B cell (primary cell): ENCODE measurements around the gene APLP2. TPM values are rescaled to one million over a fixed set of nuclear protein-coding genes. Genes with fewer than 3 reads are reported as not detected.

Source experiments
- ATAC-seq: fragments of 200-7000 bp; cut with Tn5 transposase; one replicate; pipeline ENCODE4 v1.10.0; 2021; ENCODE audit warnings: low read depth, mild to moderate bottlenecking, moderate number of reproducible peaks, moderate library complexity
- CTCF ChIA-PET: fragments of 350-600 bp; sonication (Branson Sonifier 250); formaldehyde crosslinking; loops from one replicate; lab custom pipeline; 2021; ENCODE audit warnings: antibody characterized with exemption, inconsistent platforms; lab: Charles Lee
- POLR2A ChIA-PET: fragments of 350-600 bp; sonication (Branson Sonifier 250); formaldehyde crosslinking; loops from one replicate; lab custom pipeline; 2021; ENCODE audit warnings: antibody characterized with exemption; lab: Charles Lee
- DNase-seq: peaks from one replicate; pipeline ENCODE4 v3.0.0; 2013
- H2AFZ ChIP-seq: 2 replicates; pipeline ENCODE4 v1.6.1; 2012; ENCODE audit warnings: mild to moderate bottlenecking, low read depth, low read length; ENCODE audit not compliant: insufficient read depth, poor library complexity, severe bottlenecking
- H3K27ac ChIP-seq, 2 donors: 1 replicate in 1 of 2; 2 replicates in 1 of 2; pipeline ENCODE4 v1.5.1; 2012 to 2013; ENCODE audit warnings: low read length in 2 of 2, mild to moderate bottlenecking in 2 of 2, moderate library complexity in 1 of 2
- H3K27me3 ChIP-seq, 4 experiments: fragments of 200-600 bp in 1 of 4; sonication (generic) in 1 of 4; replicated peaks in 1 of 4; 1 replicate in 2 of 4; 2 replicates in 2 of 4; pipeline versions ENCODE4 v1.6.1 to v1.7.0; 2013 to 2016; ENCODE audit warnings: low read length in 3 of 4, mild to moderate bottlenecking in 2 of 4, mixed read lengths in 1 of 4, moderate library complexity in 1 of 4; ENCODE audit not compliant: insufficient read depth in 4 of 4, control insufficient read depth in 3 of 4; ENCODE audit errors: control extremely low read depth in 1 of 4
- H3K36me3 ChIP-seq, 2 experiments: replicated peaks in 1 of 2; 1 replicate in 1 of 2; 2 replicates in 1 of 2; pipeline versions ENCODE4 v1.6.1 to v1.7.1; 2013; ENCODE audit warnings: low read length in 1 of 2; ENCODE audit not compliant: insufficient read depth in 2 of 2, control insufficient read depth in 1 of 2; ENCODE audit errors: control extremely low read depth in 1 of 2, extremely low read depth in 1 of 2
- H3K4me1 ChIP-seq, 2 donors: fragments of 200-600 bp in 1 of 2; sonication (generic) in 1 of 2; 1 replicate in 1 of 2; 2 replicates in 1 of 2; pipeline versions ENCODE4 v1.5.1 to v1.6.1; 2013 to 2017; ENCODE audit warnings: low read length in 2 of 2; ENCODE audit not compliant: control insufficient read depth in 2 of 2, insufficient read depth in 2 of 2
- H3K4me2 ChIP-seq: replicated peaks from 2 replicates; pipeline ENCODE3; 2012; ENCODE audit warnings: mild to moderate bottlenecking, low read depth, low read length; ENCODE audit not compliant: poor library complexity, severe bottlenecking
- H3K4me3 ChIP-seq, 5 experiments: fragments of 200-600 bp in 1 of 5; sonication (generic) in 1 of 5; 1 replicate in 3 of 5; 2 replicates in 2 of 5; pipeline versions ENCODE4 v1.5.1 to v1.7.0; 2011 to 2016; ENCODE audit warnings: low read length in 4 of 5, mild to moderate bottlenecking in 4 of 5, low read depth in 2 of 5, control low read depth in 1 of 5, moderate library complexity in 1 of 5; ENCODE audit not compliant: insufficient read depth in 1 of 5; ENCODE audit errors: control extremely low read depth in 1 of 5, extremely low read depth in 1 of 5
- H3K79me2 ChIP-seq: fragments of 200-600 bp; sonication (generic); one replicate; pipeline ENCODE4 v1.6.0; 2016; ENCODE audit warnings: low read length; ENCODE audit not compliant: control insufficient read depth, insufficient read depth
- H3K9ac ChIP-seq: fragments of 200-600 bp; sonication (generic); 2 replicates; pipeline ENCODE4 v1.6.1; 2017; ENCODE audit warnings: mild to moderate bottlenecking, low read length, moderate library complexity
- H3K9me3 ChIP-seq, 3 donors: one replicate each; pipeline versions ENCODE4 v1.6.1 to v1.7.1; 2013; ENCODE audit warnings: low read length in 2 of 3; ENCODE audit not compliant: control insufficient read depth in 2 of 3, insufficient read depth in 1 of 3; ENCODE audit errors: control extremely low read depth in 1 of 3
- H4K20me1 ChIP-seq: 2 replicates; pipeline ENCODE4 v1.6.0; 2012; ENCODE audit warnings: mild to moderate bottlenecking, low read length; ENCODE audit not compliant: insufficient read depth, control insufficient read depth, poor library complexity, severe bottlenecking
- H3K27ac Mint-ChIP-seq: one replicate; pipeline ENCODE4 v1.8.0; 2021; ENCODE audit warnings: mixed read lengths
- H3K27me3 Mint-ChIP-seq: one replicate; pipeline ENCODE4 v1.8.0; 2021; ENCODE audit warnings: mixed read lengths
- H3K4me1 Mint-ChIP-seq: one replicate; pipeline ENCODE4 v1.8.0; 2021; ENCODE audit warnings: mixed read lengths
- H3K4me3 Mint-ChIP-seq: one replicate; pipeline ENCODE4 v1.8.0; 2021; ENCODE audit warnings: mixed read lengths
- H3K9me3 Mint-ChIP-seq: one replicate; pipeline ENCODE4 v1.8.0; 2022; ENCODE audit warnings: mixed read lengths; ENCODE audit not compliant: insufficient read depth
- EZH2 ChIP-seq: IDR thresholded peaks from 2 replicates; pipeline ENCODE4 v1.6.1; 2012; ENCODE audit warnings: borderline replicate concordance, low read depth, mild to moderate bottlenecking, moderate library complexity, low read length; ENCODE audit not compliant: insufficient read depth, poor library complexity, severe bottlenecking
- WGBS: methylation state at CpG from one replicate; pipeline ENCODE4 v1.1.5; 2013; ENCODE audit warnings: missing lambda C conversion rate; ENCODE audit not compliant: insufficient coverage; 5-methylcytosine and 5-hydroxymethylcytosine counted together
- intact Hi-C: fragments of 100-400 bp; cut with micrococcal nuclease; formaldehyde crosslinking; loops from one replicate; pipeline ENCODE4 v1.10.0; 2022
- polyA plus RNA-seq: library from polyadenylated mRNA; depleted of rRNA; stranded (reverse); fragments of >200 nt; gene quantifications from 2 replicates; pipeline ENCODE4 v1.2.3, GENCODE V29; 2012
- total RNA-seq, 2 donors: library from RNA; stranded (reverse); fragments of 120-200 nt in 1 of 2; gene quantifications; 1 replicate in 1 of 2; 2 replicates in 1 of 2; pipeline versions ENCODE4 v1.2.3 to v1.2.4, GENCODE V29; 2013 to 2022
- TF ChIP-seq, protein P1 (sequence below): fragments of 200-600 bp; IDR thresholded peaks from one replicate; pipeline ENCODE4 v1.8.0; 2022; ENCODE audit warnings: antibody characterized with exemption, mild to moderate bottlenecking

The APLP2 gene
- total and polyA plus RNA-seq, 2 donors (not counting 1 experiment from before 2014, with no cell fraction given) = 84.2 to 102 TPM

DNA sequence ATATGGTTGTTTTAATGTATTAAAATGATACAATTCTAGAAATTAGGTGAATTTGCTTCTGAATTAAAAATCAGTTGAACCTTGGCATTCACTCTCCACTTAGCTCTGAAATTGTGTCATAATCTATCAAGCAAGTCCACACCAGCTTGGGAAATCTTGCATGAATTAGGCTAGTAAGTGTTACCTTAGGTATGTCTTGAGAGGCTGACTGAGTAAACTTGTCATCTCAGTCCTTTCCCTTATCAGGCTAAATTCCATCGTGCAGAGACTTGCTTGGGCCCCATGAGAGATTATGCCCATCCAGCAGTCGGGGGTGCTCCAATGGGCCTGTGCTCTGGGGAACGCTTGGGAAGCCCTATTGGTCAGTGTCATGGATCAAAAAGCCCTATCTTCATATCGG is 55.9 kb downstream of the APLP2 start:
- ChIA-PET CTCF (interaction anchor here (1.0 to 3.3 kb wide), 2 partner anchors 85 to 201 kb away, joined by 3 to 25 read pairs; no protein-coding TSS in a partner anchor), POLR2A (no interaction called here)
- Mint-ChIP-seq H3K9me3 (no peaks in the 10 kb centered on the region), H3K27ac (no peak overlapping the region), H3K4me3 (no peak overlapping the region), H3K4me1 (peaks cover 40% of the 10 kb centered on the region), H3K27me3 (no peaks in the 10 kb centered on the region)
- 100% methylated on average over 3 of the region's 4 CpGs for WGBS
- Histone ChIP-seq H2AFZ (no peak overlapping the region), H3K79me2 (peaks cover 29% of the 10 kb centered on the region), H3K9ac (no peak overlapping the region), H3K4me1 (peaks cover 34 to 37% of the 10 kb centered on the region in 2 donors), H4K20me1 (no peaks in the 10 kb centered on the region), H3K36me3 (peaks cover 4 to 61% of the 10 kb centered on the region in 2 experiments), H3K27ac (no peak overlapping the region), H3K4me3 (no peak overlapping the region), H3K27me3 (no peaks in the 10 kb centered on the region), H3K4me2 (no peak overlapping the region), H3K9me3 (no peaks in the 10 kb centered on the region)
- DNase-seq (no peak), ATAC-seq (no peak)
- intact Hi-C loops = no loop called here
- TF ChIP-seq, protein P1, sequence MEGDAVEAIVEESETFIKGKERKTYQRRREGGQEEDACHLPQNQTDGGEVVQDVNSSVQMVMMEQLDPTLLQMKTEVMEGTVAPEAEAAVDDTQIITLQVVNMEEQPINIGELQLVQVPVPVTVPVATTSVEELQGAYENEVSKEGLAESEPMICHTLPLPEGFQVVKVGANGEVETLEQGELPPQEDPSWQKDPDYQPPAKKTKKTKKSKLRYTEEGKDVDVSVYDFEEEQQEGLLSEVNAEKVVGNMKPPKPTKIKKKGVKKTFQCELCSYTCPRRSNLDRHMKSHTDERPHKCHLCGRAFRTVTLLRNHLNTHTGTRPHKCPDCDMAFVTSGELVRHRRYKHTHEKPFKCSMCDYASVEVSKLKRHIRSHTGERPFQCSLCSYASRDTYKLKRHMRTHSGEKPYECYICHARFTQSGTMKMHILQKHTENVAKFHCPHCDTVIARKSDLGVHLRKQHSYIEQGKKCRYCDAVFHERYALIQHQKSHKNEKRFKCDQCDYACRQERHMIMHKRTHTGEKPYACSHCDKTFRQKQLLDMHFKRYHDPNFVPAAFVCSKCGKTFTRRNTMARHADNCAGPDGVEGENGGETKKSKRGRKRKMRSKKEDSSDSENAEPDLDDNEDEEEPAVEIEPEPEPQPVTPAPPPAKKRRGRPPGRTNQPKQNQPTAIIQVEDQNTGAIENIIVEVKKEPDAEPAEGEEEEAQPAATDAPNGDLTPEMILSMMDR = no peak
- no peak for TF ChIP-seq EZH2

DNA sequence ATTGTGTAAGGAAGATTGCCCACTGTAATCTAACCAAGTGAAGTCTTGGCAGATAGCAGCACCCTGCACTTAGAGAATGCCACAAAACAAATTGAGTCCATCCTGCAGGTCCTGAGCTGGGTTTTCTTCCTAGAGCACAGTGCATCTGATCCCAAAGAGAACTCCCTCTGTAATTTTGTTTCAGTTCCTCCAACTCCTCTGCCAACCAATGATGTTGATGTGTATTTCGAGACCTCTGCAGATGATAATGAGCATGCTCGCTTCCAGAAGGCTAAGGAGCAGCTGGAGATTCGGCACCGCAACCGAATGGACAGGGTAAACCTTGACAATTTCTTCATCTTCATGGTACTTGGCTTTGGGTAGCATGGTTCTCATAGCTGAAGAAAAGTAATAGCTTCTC is 56.8 kb downstream of the APLP2 start:
- no peak overlapping the region for H3K4me3 Mint-ChIP-seq
- no peak overlapping the region for H2AFZ ChIP-seq
- H3K4me1 Mint-ChIP-seq = peaks cover 31% of the 10 kb centered on the region
- H3K9ac ChIP-seq = no peak overlapping the region
- H3K9me3 Mint-ChIP-seq = no peaks in the 10 kb centered on the region
- POLR2A ChIA-PET = interaction anchor here (0.6 to 1.2 kb wide), 2 partner anchors 8 to 124 kb away, joined by 3 to 10 read pairs; partner anchors contain the start of gene PRDM10
- H3K27me3 Mint-ChIP-seq = no peaks in the 10 kb centered on the region
- no peak for ATAC-seq
- H3K27me3 ChIP-seq = no peaks in the 10 kb centered on the region
- H4K20me1 ChIP-seq = no peaks in the 10 kb centered on the region
- no peak for DNase-seq
- H3K4me2 ChIP-seq = no peak overlapping the region
- intact Hi-C loops = no loop called here
- peaks cover 4 to 66% of the 10 kb centered on the region in 2 experiments for H3K36me3 ChIP-seq
- peaks cover 25 to 29% of the 10 kb centered on the region in 2 donors for H3K4me1 ChIP-seq
- TF ChIP-seq, protein P1 = no peak
- no peak for TF ChIP-seq EZH2
- no peaks in the 10 kb centered on the region for H3K9me3 ChIP-seq
- no peak overlapping the region for H3K27ac Mint-ChIP-seq
- H3K27ac ChIP-seq = no peak overlapping the region
- CTCF ChIA-PET = interaction anchor here (0.5 to 3.3 kb wide), 5 partner anchors 8 to 202 kb away, joined by 3 to 25 read pairs (median 3); no protein-coding TSS in a partner anchor
- 88% methylated on average over 3 of the region's 5 CpGs for WGBS
- H3K4me3 ChIP-seq = no peak overlapping the region
- H3K79me2 ChIP-seq = peaks cover 26% of the 10 kb centered on the region
